GM21825 (cell line): ENCODE results near the gene SIAH1.
"Not testable (repeated sequence)": the region's sequence is repeated elsewhere in the genome, so short reads cannot be mapped to it uniquely, and the experiment has no call there.

Source experiments
- ATAC-seq: cut with Tn5 transposase; IDR thresholded peaks from one replicate; pipeline ENCODE4 v1.9.1; 2021; ENCODE audit warnings: mild to moderate bottlenecking, moderate library complexity; ENCODE audit not compliant: unreplicated experiment

SIAH1 gene

DNA sequence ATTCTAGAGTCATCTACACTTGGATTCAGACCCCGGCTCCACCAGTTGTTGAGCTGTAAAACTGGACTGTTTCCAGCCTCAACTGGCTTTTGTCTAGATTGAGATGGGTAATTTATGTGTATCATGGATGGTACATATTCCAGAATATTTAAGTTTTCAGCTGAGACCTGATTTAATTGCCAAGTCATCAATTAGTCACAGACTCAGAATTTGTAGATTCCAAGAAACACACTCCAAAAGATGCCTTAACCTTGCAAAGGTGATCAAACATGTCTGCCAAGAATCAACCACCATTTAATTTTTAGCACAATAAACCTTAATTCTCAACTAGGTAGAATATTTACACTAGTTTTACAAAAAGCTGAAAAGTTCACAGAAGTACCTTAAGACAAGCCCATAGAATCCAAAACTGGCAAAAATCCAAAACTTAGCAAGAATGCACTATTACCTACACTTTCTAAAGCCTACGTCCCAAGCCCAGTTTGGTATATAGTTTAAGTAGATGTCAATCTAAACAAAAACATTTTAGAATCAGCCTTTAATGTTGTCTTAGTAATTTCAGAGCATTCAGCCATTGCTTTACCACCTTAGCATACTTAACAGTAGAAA, 17.7 kb downstream of the SIAH1 start:
- no peak for ATAC-seq

DNA sequence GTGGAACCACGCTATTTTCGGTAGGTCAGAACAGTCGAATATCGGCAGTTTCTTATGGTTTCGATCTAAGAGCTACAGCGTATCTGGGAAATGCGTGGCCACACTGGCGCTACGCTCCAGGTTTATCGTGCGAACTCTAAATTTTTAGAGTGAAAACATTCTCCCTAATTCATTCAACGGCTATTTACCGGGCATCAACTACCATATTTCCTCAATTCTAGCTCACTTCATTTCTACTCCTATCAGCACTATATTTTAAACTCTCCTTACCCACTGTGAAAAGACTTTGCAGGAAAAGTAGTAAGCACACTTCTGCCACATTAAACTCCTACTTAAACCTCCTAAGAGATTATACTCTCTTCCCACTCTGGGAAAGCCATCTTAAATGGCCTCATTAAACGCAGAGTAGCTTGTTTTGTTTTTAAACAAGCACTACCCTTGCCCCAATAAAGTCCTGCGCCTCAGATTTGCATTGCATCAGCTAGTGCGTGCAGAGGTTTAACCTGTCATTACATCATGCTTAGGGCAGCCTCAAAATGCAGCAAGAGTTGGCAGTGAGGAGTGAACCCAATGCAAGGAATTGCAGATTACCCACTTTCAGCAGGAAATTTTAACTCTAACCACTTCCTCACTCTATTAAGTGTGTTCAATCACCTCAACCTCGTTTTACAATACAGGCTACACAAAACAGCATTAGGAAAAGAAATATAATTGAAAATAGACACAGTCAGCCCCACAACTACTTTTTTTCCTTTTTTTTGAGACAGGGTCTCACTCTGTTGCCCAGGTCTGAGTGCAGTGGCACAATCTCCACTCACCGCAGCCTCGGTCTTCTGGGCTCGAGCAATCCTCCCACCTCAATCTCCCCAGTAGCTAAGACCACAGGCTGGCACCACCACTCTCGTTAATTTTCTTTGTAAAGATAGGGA, 18.8 kb downstream of the SIAH1 start:
- peak; percentile 53 for ATAC-seq

GRCh38 chr16:48365601-48366164, 19.5 kb downstream of the SIAH1 start:
- peak; percentile 92 for ATAC-seq

GRCh38 chr16:48365025-48365600, 20.1 kb downstream of the SIAH1 start:
- ATAC-seq: no peak

- ATAC-seq: no peak
Observed at GRCh38 chr16:48361540-48362144, 23.6 kb downstream of the SIAH1 start.

- no peak for ATAC-seq
Observed at GRCh38 chr16:48361012-48361411, 24.2 kb downstream of the SIAH1 start.

- ATAC-seq: no peak
Observed at GRCh38 chr16:48359983-48360382, 25.2 kb downstream of the SIAH1 start.

GRCh38 chr16:48358419-48358818, 26.8 kb downstream of the SIAH1 start:
- ATAC-seq: no peak

DNA sequence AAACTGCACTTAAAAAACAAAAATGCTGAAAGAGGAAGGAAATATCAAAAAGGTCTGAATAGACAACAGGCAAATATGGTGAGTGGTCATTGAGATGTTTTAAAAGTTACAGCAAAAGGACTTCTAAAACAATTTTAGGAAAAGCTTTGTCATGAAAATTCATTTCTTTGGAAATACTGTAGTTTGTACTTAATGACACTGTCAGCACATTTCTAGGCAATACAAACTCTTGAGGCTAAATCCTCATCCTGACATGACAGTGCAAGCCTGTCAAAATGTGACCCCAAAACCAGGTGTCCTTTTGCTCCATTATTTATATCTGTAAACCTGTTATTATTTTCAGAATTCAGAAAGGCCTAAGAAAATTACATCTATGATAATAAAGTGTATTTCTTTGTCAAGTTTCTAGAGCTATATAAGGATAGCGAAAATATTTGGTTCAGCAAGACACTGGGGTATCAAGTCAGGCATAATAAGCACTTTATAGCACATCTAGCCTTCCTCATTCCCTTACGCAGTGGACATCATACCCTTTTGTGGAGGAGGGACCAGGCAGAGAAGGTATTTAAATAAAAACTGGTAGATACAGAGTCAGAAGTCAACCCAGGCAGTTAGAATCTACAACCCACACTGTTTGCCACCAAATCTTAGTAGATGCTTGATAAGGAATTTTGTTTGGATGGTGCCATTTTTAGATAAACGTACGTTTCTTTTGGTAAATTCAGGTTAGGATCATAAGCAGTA, 28.4 kb downstream of the SIAH1 start:
- no peak for ATAC-seq

GRCh38 chr16:48354877-48355855, 30.0 kb downstream of the SIAH1 start:
- no peak for ATAC-seq

- ATAC-seq: not testable (repeated sequence)
Observed at GRCh38 chr16:48354385-48354784, 30.8 kb downstream of the SIAH1 start.

- ATAC-seq: no peak
Observed at GRCh38 chr16:48353565-48354163, 31.5 kb downstream of the SIAH1 start.

- no peak for ATAC-seq
Observed at GRCh38 chr16:48352648-48353390, 32.4 kb downstream of the SIAH1 start.

- ATAC-seq: no peak
Observed at GRCh38 chr16:48350736-48351135, 34.5 kb downstream of the SIAH1 start.

- no peak for ATAC-seq
Observed at GRCh38 chr16:48347980-48348379, 37.2 kb downstream of the SIAH1 start.

DNA sequence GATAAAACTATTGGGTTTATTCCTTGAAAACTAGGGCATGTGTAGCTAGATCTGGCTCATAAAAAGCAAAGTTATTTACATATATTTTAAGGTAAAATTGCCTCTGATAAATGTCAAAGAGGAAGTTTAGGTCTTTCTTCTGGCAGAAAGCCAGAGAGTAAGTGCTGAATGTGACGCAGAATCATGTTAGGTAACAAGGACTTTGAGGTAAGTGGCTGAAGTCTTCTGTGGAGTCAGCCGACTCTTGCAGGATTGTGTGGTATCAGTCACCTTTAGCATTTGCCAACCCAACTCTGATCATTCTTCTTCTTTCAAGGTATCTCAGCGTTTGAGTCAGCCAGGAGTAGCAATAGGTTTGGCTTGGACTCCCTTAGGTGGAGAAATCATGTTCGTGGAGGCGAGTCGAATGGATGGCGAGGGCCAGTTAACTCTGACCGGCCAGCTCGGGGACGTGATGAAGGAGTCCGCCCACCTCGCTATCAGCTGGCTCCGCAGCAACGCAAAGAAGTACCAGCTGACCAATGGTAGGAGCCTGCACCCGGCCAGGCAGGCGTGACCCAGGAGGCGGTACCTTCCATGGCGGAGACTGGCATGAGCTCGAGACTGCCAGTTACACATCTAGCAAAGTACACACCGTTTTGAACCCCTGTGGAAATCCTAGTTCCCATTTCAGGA, 37.9 kb downstream of the SIAH1 start:
- no peak for ATAC-seq

DNA sequence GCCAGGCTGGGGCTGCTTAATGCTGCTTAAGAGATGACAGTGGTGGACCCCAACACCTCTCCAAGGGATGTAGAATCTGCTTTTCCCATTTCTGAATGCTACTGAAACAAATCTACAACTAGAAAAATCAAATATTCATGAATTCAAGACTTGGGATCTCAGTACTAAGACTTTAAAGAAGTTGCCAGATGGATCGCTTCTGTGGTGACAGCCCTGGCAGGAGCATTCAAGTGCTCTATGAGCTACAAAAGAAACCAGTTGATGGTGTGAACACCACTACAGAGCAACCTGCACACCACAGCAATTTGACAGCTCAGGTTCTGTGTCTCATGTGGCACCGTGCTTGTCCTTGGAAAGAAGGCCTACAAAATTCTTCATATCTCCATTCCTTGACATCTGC, 42.6 kb downstream of the SIAH1 start:
- no peak for ATAC-seq

DNA sequence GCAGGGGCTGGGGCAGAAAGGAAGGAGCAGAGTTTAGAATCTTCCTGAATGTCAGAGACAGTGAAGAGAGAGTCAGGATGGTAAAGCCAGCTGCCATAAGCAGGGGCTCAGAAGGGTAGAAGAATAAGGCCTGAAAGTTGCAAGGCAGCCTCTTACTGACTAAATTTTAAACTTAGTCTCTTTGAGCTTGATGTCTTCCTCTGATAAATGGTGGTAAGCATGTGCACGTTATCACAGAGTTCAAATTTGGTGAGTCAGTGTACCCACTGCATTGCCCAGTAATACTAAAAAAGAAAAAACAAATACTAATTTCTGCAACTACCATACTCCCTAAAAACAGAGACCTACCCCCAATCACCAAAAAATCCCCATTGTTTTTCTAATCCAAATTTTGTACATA, 45.2 kb downstream of the SIAH1 start:
- ATAC-seq: no peak
